Right cardiac atrium (tissue), 5 donors: ENCODE measurements around the gene BTBD8. TPM values are rescaled to one million over a fixed set of nuclear protein-coding genes. Genes with fewer than 3 reads are reported as not detected.

Source experiments
- ATAC-seq, 2 donors: fragments of 200-7000 bp; cut with Tn5 transposase; one replicate each; pipeline versions ENCODE4 v1.8.0 to v1.9.1; 2020; ENCODE audit warnings: moderate library complexity in 2 of 2, mild to moderate bottlenecking in 1 of 2
- DNase-seq, 3 donors: peaks; one replicate each; pipeline ENCODE4 v3.0.0-alpha.2; 2020
- H3K27ac ChIP-seq: one replicate; pipeline ENCODE4 v1.5.1; 2013; ENCODE audit warnings: mild to moderate bottlenecking, low read length, control low read depth, moderate library complexity
- H3K27me3 ChIP-seq: one replicate; pipeline ENCODE4 v1.6.1; 2013; ENCODE audit not compliant: control insufficient read depth, insufficient read depth
- H3K4me1 ChIP-seq: one replicate; pipeline ENCODE4 v1.6.1; 2013; ENCODE audit warnings: low read length; ENCODE audit not compliant: control insufficient read depth, insufficient read depth
- H3K4me3 ChIP-seq: one replicate; pipeline ENCODE4 v1.5.1; 2013; ENCODE audit warnings: low read length, control low read depth
- H3K9me3 ChIP-seq: one replicate; pipeline ENCODE4 v1.6.1; 2013; ENCODE audit warnings: low read length; ENCODE audit not compliant: control insufficient read depth
- WGBS: extraction: QIAGEN DNeasy Blood & Tissue Kit; methylation state at CpG from one replicate; pipeline ENCODE4 v1.1.7; 2013; 5-methylcytosine and 5-hydroxymethylcytosine counted together
- intact Hi-C, 4 donors: fragments of 100-400 bp; cut with DNase I; formaldehyde crosslinking; loops; one replicate each; pipeline versions ENCODE4 v1.11.0 to v1.14.0; 2022 to 2023
- polyA plus RNA-seq: library from polyadenylated mRNA; stranded (reverse); fragments of 200-250 nt; gene quantifications from one replicate; pipeline ENCODE4 v1.2.3, GENCODE V29; 2013
- total RNA-seq, 4 donors: library from RNA; stranded (reverse); fragmentation: NEBNext Ultra II Directional; extraction: Animal tissue kit (Norgen Biotek cat#: 25700); gene quantifications; one replicate each; pipeline ENCODE4 v1.2.1, GENCODE V29; 2021
- donor health status: healthy with polysubstance abuse.
- donor health status: DM: no; HTN: yes; CAD: no.
- donor health status: DM: no; HTN: no; CAD: no.
- donor health status: DM: no; HTN: yes; CAD: no; lungs with severe emphysema.
- donor health status: DM: yes; HTN: yes; CAD: no.

BTBD8 gene
- total and polyA plus RNA-seq, 5 donors, result 1.5 to 6.2 (median 4.4) TPM

GRCh38 chr1:92192246-92192645, 112.1 kb downstream of the BTBD8 start:
- Histone ChIP-seq H3K4me3 (no peak overlapping the region), H3K27ac (no peak overlapping the region), H3K27me3 (no peaks in the 10 kb centered on the region), H3K9me3 (no peaks in the 10 kb centered on the region), H3K4me1 (no peaks in the 10 kb centered on the region)
- DNase-seq, result no peak
- no peak for ATAC-seq
- WGBS, result 82% methylated on average over 9 of the region's 9 CpGs
- intact Hi-C loops, result no loop called here

- 68% methylated on average over 1 of the region's 1 CpG for WGBS
- intact Hi-C loops, result no loop called here
- Histone ChIP-seq H3K4me3 (no peak overlapping the region), H3K27me3 (no peaks in the 10 kb centered on the region), H3K9me3 (no peaks in the 10 kb centered on the region), H3K4me1 (no peaks in the 10 kb centered on the region), H3K27ac (no peak overlapping the region)
- no peak for ATAC-seq
- DNase-seq, result no peak
These were observed 114.4 kb downstream of the BTBD8 start for GRCh38 chr1:92194511-92194910.

GRCh38 chr1:92201973-92202372, 121.8 kb downstream of the BTBD8 start:
- Histone ChIP-seq H3K27ac (no peak overlapping the region), H3K4me1 (no peaks in the 10 kb centered on the region), H3K9me3 (no peaks in the 10 kb centered on the region), H3K4me3 (no peak overlapping the region), H3K27me3 (no peaks in the 10 kb centered on the region)
- WGBS, result 77% methylated on average over 5 of the region's 5 CpGs
- intact Hi-C loops, result no loop called here
- ATAC-seq (no peak), DNase-seq (no peak)

- no peak for DNase-seq
- Histone ChIP-seq H3K27ac (no peak overlapping the region), H3K4me1 (no peaks in the 10 kb centered on the region), H3K27me3 (no peaks in the 10 kb centered on the region), H3K9me3 (no peaks in the 10 kb centered on the region), H3K4me3 (no peak overlapping the region)
- no peak for ATAC-seq
- intact Hi-C loops, result no loop called here
These were observed 123.0 kb downstream of the BTBD8 start for GRCh38 chr1:92203105-92203504.

GRCh38 chr1:92210701-92211100, 130.6 kb downstream of the BTBD8 start:
- 46% methylated on average over 2 of the region's 2 CpGs for WGBS
- DNase-seq, result no peak

GRCh38 chr1:92211166-92211565, 131.0 kb downstream of the BTBD8 start:
- 84% methylated on average over 2 of the region's 2 CpGs for WGBS
- H3K9me3 ChIP-seq, result no peaks in the 10 kb centered on the region
- DNase-seq, result no peak
- ATAC-seq, result no peak
- no peaks in the 10 kb centered on the region for H3K4me1 ChIP-seq
- no peak overlapping the region for H3K4me3 ChIP-seq
- intact Hi-C loops, result no loop called here
- H3K27me3 ChIP-seq, result no peaks in the 10 kb centered on the region
- H3K27ac ChIP-seq, result no peak overlapping the region

More at GRCh38 chr1:92210701-92211100, 130.6 kb downstream of the BTBD8 start:
- Histone ChIP-seq H3K4me3 (no peak overlapping the region), H3K4me1 (no peaks in the 10 kb centered on the region), H3K9me3 (no peaks in the 10 kb centered on the region), H3K27ac (no peak overlapping the region), H3K27me3 (no peaks in the 10 kb centered on the region)
- ATAC-seq, result no peak
- intact Hi-C loops, result no loop called here

GRCh38 chr1:92217721-92218120, 137.6 kb downstream of the BTBD8 start, which contains the start of gene C1orf146:
TSS of gene C1orf146 (plus strand) at chr1:92217915. CDS start at chr1:92231421, 13,506 bp downstream.
- intact Hi-C loops, result no loop called here
- Histone ChIP-seq H3K27me3 (no peaks in the 10 kb centered on the region), H3K9me3 (no peaks in the 10 kb centered on the region), H3K27ac (no peak within 1 kb of the TSS), H3K4me1 (no peaks in the 10 kb centered on the region), H3K4me3 (no peak within 1 kb of the TSS)
- ATAC-seq (no peak), DNase-seq (peak in 1 of 3 donors; percentile 45)
- 95% methylated on average over 27 of the region's 27 CpGs for WGBS

- DNase-seq (no peak), ATAC-seq (no peak)
- Histone ChIP-seq H3K9me3 (no peaks in the 10 kb centered on the region), H3K4me3 (no peak overlapping the region), H3K4me1 (no peaks in the 10 kb centered on the region), H3K27ac (no peak overlapping the region), H3K27me3 (no peaks in the 10 kb centered on the region)
- 88% methylated on average over 14 of the region's 14 CpGs for WGBS
- intact Hi-C loops, result no loop called here
These were observed 138.4 kb downstream of the BTBD8 start for GRCh38 chr1:92218559-92218958.

GRCh38 chr1:92219028-92219427, 138.9 kb downstream of the BTBD8 start:
- ATAC-seq (no peak), DNase-seq (no peak)
- H3K9me3 ChIP-seq, result no peaks in the 10 kb centered on the region
- intact Hi-C loops, result no loop called here
- no peaks in the 10 kb centered on the region for H3K4me1 ChIP-seq
- no peak overlapping the region for H3K4me3 ChIP-seq
- no peaks in the 10 kb centered on the region for H3K27me3 ChIP-seq
- no peak overlapping the region for H3K27ac ChIP-seq

- no peak for DNase-seq
- WGBS, result 70% methylated on average over 3 of the region's 3 CpGs
- ATAC-seq, result no peak
- Histone ChIP-seq H3K27me3 (no peaks in the 10 kb centered on the region), H3K4me1 (no peaks in the 10 kb centered on the region), H3K4me3 (no peak overlapping the region), H3K9me3 (no peaks in the 10 kb centered on the region), H3K27ac (no peak overlapping the region)
- intact Hi-C loops, result no loop called here
These were observed 148.3 kb downstream of the BTBD8 start for GRCh38 chr1:92228401-92228800.

- no peak overlapping the region for H3K27ac ChIP-seq
- ATAC-seq, result no peak
- no peaks in the 10 kb centered on the region for H3K27me3 ChIP-seq
- H3K4me3 ChIP-seq, result no peak overlapping the region
- WGBS, result 80% methylated on average over 1 of the region's 1 CpG
- no peak for DNase-seq
- H3K4me1 ChIP-seq, result no peaks in the 10 kb centered on the region
- intact Hi-C loops, result no loop called here
- H3K9me3 ChIP-seq, result no peaks in the 10 kb centered on the region
These were observed 150.6 kb downstream of the BTBD8 start for GRCh38 chr1:92230736-92231135.
